ENCODE results near the gene FAM184B. TPM values are rescaled to one million over a fixed set of nuclear protein-coding genes. Genes with fewer than 3 reads are reported as not detected.

FAM184B gene
- total RNA-seq, 4 donors from 2014 or later: 0.11 to 0.53 (median 0.49) TPM; not detected in 1

DNA sequence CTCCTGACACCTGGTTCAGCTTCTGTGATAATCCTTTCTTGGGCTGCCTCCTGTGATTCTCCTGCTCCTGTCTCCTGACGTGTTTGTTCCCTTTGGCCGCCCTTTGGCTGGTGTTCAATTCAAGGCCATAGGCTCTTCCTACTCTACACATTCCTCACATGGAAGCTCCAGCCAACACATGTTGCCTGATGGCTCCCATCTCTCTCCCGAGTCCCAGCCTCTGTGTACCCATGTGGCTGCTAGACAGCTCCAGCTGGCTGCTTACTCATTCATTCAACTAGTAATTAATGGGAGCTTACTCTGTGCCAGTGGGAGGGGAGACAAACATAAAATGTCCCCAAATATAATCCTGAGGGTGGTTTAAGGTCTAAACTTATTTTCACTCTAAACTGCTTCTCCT lies 176.2 kb downstream of the FAM184B start:
- H3K27me3 ChIP-seq: no peaks in the 10 kb centered on the region
- in situ Hi-C loops (cut with MboI; ENCODE audit: low sequenced_read_pairs in 4 of 4): no loop called here
- H3K27ac ChIP-seq: no peak overlapping the region
- no peak for DNase-seq
- no peak overlapping the region for H3K4me3 ChIP-seq
- peaks cover 0 to 59% of the 10 kb centered on the region in 2 donors for H3K36me3 ChIP-seq
- peaks cover 0 to under 1% of the 10 kb centered on the region in 2 donors for H3K4me1 ChIP-seq
- TF ChIP-seq, protein P1, sequence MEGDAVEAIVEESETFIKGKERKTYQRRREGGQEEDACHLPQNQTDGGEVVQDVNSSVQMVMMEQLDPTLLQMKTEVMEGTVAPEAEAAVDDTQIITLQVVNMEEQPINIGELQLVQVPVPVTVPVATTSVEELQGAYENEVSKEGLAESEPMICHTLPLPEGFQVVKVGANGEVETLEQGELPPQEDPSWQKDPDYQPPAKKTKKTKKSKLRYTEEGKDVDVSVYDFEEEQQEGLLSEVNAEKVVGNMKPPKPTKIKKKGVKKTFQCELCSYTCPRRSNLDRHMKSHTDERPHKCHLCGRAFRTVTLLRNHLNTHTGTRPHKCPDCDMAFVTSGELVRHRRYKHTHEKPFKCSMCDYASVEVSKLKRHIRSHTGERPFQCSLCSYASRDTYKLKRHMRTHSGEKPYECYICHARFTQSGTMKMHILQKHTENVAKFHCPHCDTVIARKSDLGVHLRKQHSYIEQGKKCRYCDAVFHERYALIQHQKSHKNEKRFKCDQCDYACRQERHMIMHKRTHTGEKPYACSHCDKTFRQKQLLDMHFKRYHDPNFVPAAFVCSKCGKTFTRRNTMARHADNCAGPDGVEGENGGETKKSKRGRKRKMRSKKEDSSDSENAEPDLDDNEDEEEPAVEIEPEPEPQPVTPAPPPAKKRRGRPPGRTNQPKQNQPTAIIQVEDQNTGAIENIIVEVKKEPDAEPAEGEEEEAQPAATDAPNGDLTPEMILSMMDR (IDR thresholded peaks at IDR 0.05 in 4 of 5, conservative IDR thresholded peaks at IDR 0.05 in 1 of 5): no peak
- no peak for TF ChIP-seq POLR2A (IDR thresholded peaks at IDR 0.05)
- intact Hi-C loops (cut with DNase I; ENCODE audit: low total_unique reads): no loop called here
- no peaks in the 10 kb centered on the region for H3K9me3 ChIP-seq
- ATAC-seq: no peak

DNA sequence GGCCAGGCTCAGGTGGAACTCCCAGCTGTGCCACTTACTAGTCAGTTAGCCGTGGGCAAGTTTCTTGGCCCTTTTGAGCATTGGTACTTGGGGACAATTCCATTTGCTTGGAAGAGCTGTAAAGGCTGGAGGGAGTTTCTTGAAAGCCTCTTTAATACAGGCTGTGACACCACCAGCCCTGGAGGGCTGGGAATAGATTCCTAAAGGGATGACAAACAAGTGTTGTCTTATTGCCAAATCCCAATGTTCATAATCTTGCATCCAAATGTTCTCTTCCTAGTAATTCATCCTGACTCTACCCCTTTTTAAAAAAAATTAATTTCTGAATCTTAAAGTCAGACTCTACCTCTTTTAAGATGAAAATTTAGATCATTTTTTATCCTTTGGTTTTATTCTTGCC lies 181.6 kb downstream of the FAM184B start:
- Histone ChIP-seq H3K4me1 (peaks cover 0 to 6% of the 10 kb centered on the region in 2 donors), H3K36me3 (peaks cover 0 to 74% of the 10 kb centered on the region in 2 donors), H3K9me3 (no peaks in the 10 kb centered on the region), H3K27ac (peak overlapping the region in 1 of 4 donors; percentile 7), H3K4me3 (no peak overlapping the region), H3K27me3 (no peaks in the 10 kb centered on the region)
- in situ Hi-C loops (cut with MboI; ENCODE audit: low sequenced_read_pairs in 4 of 4) (loop anchor here in 2 of 4 donors (10.0 to 25.0 kb wide), 2 partner anchors 65 to 412 kb away; partner anchors contain the start of gene LCORL (in 2 of the 2)), intact Hi-C loops (cut with DNase I; ENCODE audit: low total_unique reads) (loop anchor here (2.0 kb wide), 1 partner anchor 37 kb away; no protein-coding TSS in a partner anchor)
- DNase-seq (no peak), ATAC-seq (no peak)
- TF ChIP-seq POLR2A (IDR thresholded peaks at IDR 0.05): no peak
- TF ChIP-seq, protein P1 (IDR thresholded peaks at IDR 0.05 in 4 of 5, conservative IDR thresholded peaks at IDR 0.05 in 1 of 5): no peak

DNA sequence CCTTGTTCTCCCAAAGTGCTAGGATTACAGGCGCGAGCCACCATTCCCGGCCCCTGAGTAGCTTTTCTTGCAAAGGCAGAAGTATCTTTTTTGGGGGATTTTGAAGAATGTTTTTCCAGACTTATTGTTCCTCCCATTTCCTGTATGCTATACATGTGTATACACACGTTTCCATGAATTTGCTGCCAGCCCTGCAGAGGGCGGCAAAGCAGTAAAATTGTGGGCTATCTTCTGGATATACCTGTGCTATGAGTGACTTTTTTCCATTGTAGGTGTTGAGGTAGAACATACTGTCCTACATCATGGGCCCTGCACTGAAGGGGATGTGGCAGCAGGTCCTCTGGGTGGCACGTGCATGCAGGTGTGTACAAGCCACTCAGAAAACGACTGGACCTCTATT lies 183.9 kb downstream of the FAM184B start:
- no peak for DNase-seq
- H3K4me1 ChIP-seq: peaks cover 0 to 6% of the 10 kb centered on the region in 2 donors
- H3K9me3 ChIP-seq: no peaks in the 10 kb centered on the region
- intact Hi-C loops (cut with DNase I; ENCODE audit: low total_unique reads) (no loop called here), in situ Hi-C loops (cut with MboI; ENCODE audit: low sequenced_read_pairs in 4 of 4) (loop anchor here in 2 of 4 donors (10.0 to 25.0 kb wide), 2 partner anchors 67 to 415 kb away; partner anchors contain the start of gene LCORL (in 2 of the 2))
- no peak for ATAC-seq
- H3K4me3 ChIP-seq: no peak overlapping the region
- no peak overlapping the region for H3K27ac ChIP-seq
- no peaks in the 10 kb centered on the region for H3K27me3 ChIP-seq
- peaks cover 0 to 81% of the 10 kb centered on the region in 2 donors for H3K36me3 ChIP-seq
- TF ChIP-seq POLR2A (IDR thresholded peaks at IDR 0.05): no peak

DNA sequence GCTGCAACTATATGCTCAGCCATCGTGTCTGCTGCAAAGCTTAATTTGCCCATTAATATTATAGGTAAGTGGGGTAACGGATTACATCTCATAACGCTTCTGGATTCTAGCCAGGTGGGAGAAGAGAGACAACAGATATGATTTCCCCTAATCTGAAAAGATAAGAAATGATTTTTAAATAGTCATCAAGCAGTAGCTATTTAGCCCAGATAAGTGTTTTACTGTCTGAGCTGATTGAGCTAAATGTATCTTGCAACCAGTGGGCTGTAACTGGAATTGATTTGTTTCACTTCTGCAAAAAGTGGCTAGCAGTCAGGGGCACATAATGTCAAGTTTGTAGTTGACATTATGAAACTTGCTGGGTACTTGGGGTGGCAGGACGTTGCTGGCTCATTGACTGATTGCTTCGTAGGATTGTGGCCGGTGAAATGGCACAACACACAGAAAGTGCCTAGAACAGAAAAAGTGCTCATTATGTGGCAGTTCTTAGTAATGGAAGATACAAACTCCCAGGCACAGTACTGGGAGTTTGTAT lies 185.9 kb downstream of the FAM184B start:
- DNase-seq: no peak
- peaks cover 0 to 73% of the 10 kb centered on the region in 2 donors for H3K36me3 ChIP-seq
- H3K9me3 ChIP-seq: no peaks in the 10 kb centered on the region
- no peak overlapping the region for H3K4me3 ChIP-seq
- ATAC-seq: no peak
- in situ Hi-C loops (cut with MboI; ENCODE audit: low sequenced_read_pairs in 4 of 4) (loop anchor here in 2 of 4 donors (10.0 to 25.0 kb wide), 2 partner anchors 69 to 417 kb away; partner anchors contain the start of gene LCORL (in 2 of the 2)), intact Hi-C loops (cut with DNase I; ENCODE audit: low total_unique reads) (no loop called here)
- H3K27me3 ChIP-seq: no peaks in the 10 kb centered on the region
- H3K4me1 ChIP-seq: peaks cover 0 to 6% of the 10 kb centered on the region in 2 donors
- no peak for TF ChIP-seq POLR2A (IDR thresholded peaks at IDR 0.05)
- H3K27ac ChIP-seq: no peak overlapping the region

DNA sequence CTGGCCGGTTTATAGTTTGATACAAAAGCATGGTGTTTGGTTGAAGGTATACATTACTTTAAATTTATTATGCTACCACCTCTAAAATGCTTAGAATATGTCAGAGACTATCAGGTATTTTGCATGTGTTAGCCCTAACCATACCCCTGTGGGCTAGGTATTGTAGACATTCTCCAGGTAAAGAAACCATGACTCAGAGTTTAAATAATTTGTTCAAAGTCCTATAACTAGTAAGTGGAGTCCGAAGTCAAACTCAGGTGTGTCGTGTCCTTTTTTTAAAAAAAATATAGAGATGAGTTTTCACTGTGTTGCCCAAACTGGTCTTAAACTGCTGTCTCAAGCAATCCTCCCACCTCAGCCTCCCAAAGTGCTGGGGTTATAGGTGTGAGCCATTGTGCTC lies 192.1 kb downstream of the FAM184B start:
- Histone ChIP-seq H3K27me3 (no peaks in the 10 kb centered on the region), H3K36me3 (peaks cover 0 to 69% of the 10 kb centered on the region in 2 donors), H3K4me3 (no peak overlapping the region), H3K9me3 (no peaks in the 10 kb centered on the region), H3K27ac (no peak overlapping the region), H3K4me1 (peaks cover 7 to 16% of the 10 kb centered on the region in 2 donors)
- intact Hi-C loops (cut with DNase I; ENCODE audit: low total_unique reads): no loop called here
- in situ Hi-C loops (cut with MboI; ENCODE audit: low sequenced_read_pairs in 4 of 4): loop anchor here in 2 of 4 donors (25.0 kb wide), 1 partner anchor 423 kb away; the partner anchor contains the start of gene LCORL (in 2 of the 2)
- TF ChIP-seq, protein P1 (IDR thresholded peaks at IDR 0.05 in 4 of 5, conservative IDR thresholded peaks at IDR 0.05 in 1 of 5): no peak
- no peak for TF ChIP-seq POLR2A (IDR thresholded peaks at IDR 0.05)
- ATAC-seq: no peak
- no peak for DNase-seq

All from gastrocnemius medialis (tissue), 4 donors.